ENCODE results near the gene PGAP2. TPM values are rescaled to one million over a fixed set of nuclear protein-coding genes. Genes with fewer than 3 reads are reported as not detected.

PGAP2 gene
- total and polyA plus RNA-seq, 2 donors (not counting 1 experiment from before 2014, with no cell fraction given) = 20.5 to 47.1 TPM

GRCh38 chr11:3840004-3840869, 31.9 kb downstream of the PGAP2 start:
- Histone ChIP-seq H4K20me1 (ENCODE audit: control insufficient read depth, insufficient read depth, low read length, poor library complexity, severe bottlenecking) (peaks cover 47% of the 10 kb centered on the region), H3K4me3 (ENCODE audit: control extremely low read depth in 1 of 5, extremely low read depth in 1 of 5, insufficient read depth in 1 of 5, low read depth in 2 of 5, low read length in 4 of 5) (peak overlapping the region; percentile 73 to 97 (median 86)), H3K9ac (ENCODE audit: low read length) (peak overlapping the region; percentile 88), H3K36me3 (replicated peaks in 1 of 2; ENCODE audit: control extremely low read depth in 1 of 2, control insufficient read depth in 1 of 2, extremely low read depth in 1 of 2, insufficient read depth in 2 of 2, low read length in 1 of 2) (no peaks in the 10 kb centered on the region), H3K79me2 (ENCODE audit: control insufficient read depth, insufficient read depth, low read length) (peaks cover 58% of the 10 kb centered on the region), H3K9me3 (ENCODE audit: control extremely low read depth in 1 of 3, control insufficient read depth in 2 of 3, insufficient read depth in 1 of 3, low read length in 2 of 3) (no peaks in the 10 kb centered on the region), H2AFZ (ENCODE audit: insufficient read depth, low read depth, low read length, poor library complexity, severe bottlenecking) (peak overlapping the region; percentile 62), H3K4me1 (ENCODE audit: control insufficient read depth in 2 of 2, insufficient read depth in 2 of 2, low read length in 2 of 2) (peaks cover 53 to 58% of the 10 kb centered on the region in 2 donors), H3K4me2 (replicated peaks; ENCODE audit: low read depth, low read length, poor library complexity, severe bottlenecking) (peak overlapping the region; percentile 98), H3K27me3 (replicated peaks in 1 of 4; ENCODE audit: control extremely low read depth in 1 of 4, control insufficient read depth in 3 of 4, insufficient read depth in 4 of 4, low read length in 3 of 4) (no peaks in the 10 kb centered on the region), H3K27ac (ENCODE audit: low read length in 2 of 2) (peak overlapping the region; percentile 89 to 98)
- intact Hi-C loops (cut with micrococcal nuclease) = loop anchor here (2.0 kb wide), 1 partner anchor 233 kb away; no protein-coding TSS in a partner anchor
- WGBS (ENCODE audit: insufficient coverage) = 0% methylated on average over 46 of the region's 46 CpGs
- peak overlapping the region; percentile 89 for H3K27ac Mint-ChIP-seq
- H3K27me3 Mint-ChIP-seq = no peaks in the 10 kb centered on the region
- ChIA-PET POLR2A (interaction anchor here (0.6 to 2.6 kb wide), 13 partner anchors 8 to 218 kb away, joined by 3 to 69 read pairs (median 6); partner anchors contain the start of genes PGAP2 and STIM1), CTCF (interaction anchor here (1.3 to 28.7 kb wide), 15 partner anchors 9 to 230 kb away, joined by 3 to 819 read pairs (median 12); partner anchors contain the start of genes NUP98, PGAP2 and STIM1)
- DNase-seq (peak; percentile 62), ATAC-seq (ENCODE audit: low read depth) (no peak)
- peaks cover 62% of the 10 kb centered on the region for H3K4me1 Mint-ChIP-seq
- H3K4me3 Mint-ChIP-seq = peak overlapping the region; percentile 97
- no peak for TF ChIP-seq EZH2 (IDR thresholded peaks at IDR 0.05; ENCODE audit: borderline replicate concordance, insufficient read depth, low read depth, low read length, poor library complexity, severe bottlenecking)
- TF ChIP-seq, protein P1, sequence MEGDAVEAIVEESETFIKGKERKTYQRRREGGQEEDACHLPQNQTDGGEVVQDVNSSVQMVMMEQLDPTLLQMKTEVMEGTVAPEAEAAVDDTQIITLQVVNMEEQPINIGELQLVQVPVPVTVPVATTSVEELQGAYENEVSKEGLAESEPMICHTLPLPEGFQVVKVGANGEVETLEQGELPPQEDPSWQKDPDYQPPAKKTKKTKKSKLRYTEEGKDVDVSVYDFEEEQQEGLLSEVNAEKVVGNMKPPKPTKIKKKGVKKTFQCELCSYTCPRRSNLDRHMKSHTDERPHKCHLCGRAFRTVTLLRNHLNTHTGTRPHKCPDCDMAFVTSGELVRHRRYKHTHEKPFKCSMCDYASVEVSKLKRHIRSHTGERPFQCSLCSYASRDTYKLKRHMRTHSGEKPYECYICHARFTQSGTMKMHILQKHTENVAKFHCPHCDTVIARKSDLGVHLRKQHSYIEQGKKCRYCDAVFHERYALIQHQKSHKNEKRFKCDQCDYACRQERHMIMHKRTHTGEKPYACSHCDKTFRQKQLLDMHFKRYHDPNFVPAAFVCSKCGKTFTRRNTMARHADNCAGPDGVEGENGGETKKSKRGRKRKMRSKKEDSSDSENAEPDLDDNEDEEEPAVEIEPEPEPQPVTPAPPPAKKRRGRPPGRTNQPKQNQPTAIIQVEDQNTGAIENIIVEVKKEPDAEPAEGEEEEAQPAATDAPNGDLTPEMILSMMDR (IDR thresholded peaks at IDR 0.05) = no peak
- no peaks in the 10 kb centered on the region for H3K9me3 Mint-ChIP-seq (ENCODE audit: insufficient read depth)

Data from B cell (primary cell).